ENCODE data around the gene MYO5A. TPM values are rescaled to one million over a fixed set of nuclear protein-coding genes. Genes with fewer than 3 reads are reported as not detected.

Gene MYO5A
- polyA plus RNA-seq, 1 donor (not counting 4 experiments of a cell fraction or from before 2014, with no cell fraction given), result 53.8 TPM

DNA sequence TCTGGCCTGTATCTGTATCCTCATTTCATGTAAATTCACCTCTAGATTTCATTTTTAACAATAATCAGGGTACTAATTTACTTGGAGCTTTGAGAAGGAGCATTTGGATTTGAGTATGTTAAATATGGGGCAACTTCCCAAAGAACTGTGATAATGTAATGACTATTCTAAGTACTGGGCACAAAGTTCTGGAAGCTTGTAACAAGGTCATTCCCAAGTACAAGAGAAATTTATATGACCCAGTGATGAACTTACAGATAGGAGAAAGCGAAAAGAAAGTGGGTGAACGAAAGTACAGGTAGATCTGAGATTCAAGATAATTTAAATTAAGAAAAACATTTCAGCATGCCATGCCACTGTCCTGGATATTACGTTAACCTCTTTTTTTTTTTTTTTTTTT is 93.8 kb downstream of the MYO5A start:
- Histone ChIP-seq H3K9ac (ENCODE audit: control insufficient read depth, extremely low read depth, insufficient read depth, low read length) (no peak overlapping the region), H3K4me2 (ENCODE audit: control insufficient read depth, extremely low read depth, insufficient read depth, low read depth, low read length) (no peak overlapping the region), H3K9me3 (ENCODE audit: control insufficient read depth, low read depth, low read length) (no peaks in the 10 kb centered on the region), H3K9me1 (ENCODE audit: control insufficient read depth, extremely low read depth, insufficient read depth, low read length) (no peaks in the 10 kb centered on the region), H3K27me3 (ENCODE audit: control insufficient read depth, extremely low read depth, insufficient read depth, low read length) (no peaks in the 10 kb centered on the region), H2AFZ (ENCODE audit: control insufficient read depth, low read length) (no peak overlapping the region), H4K20me1 (ENCODE audit: control insufficient read depth, extremely low read depth, insufficient read depth, low read length) (no peaks in the 10 kb centered on the region), H3K4me3 (ENCODE audit: control insufficient read depth in 2 of 3, extremely low read depth in 1 of 3, insufficient read depth in 2 of 3, low read depth in 1 of 3, low read length in 3 of 3) (no peak overlapping the region), H3K79me2 (ENCODE audit: control insufficient read depth, insufficient read depth, low read length) (peaks cover 25% of the 10 kb centered on the region), H3K4me1 (ENCODE audit: control insufficient read depth, extremely low read depth, insufficient read depth, low read length) (peaks cover 9% of the 10 kb centered on the region), H3K27ac (ENCODE audit: control insufficient read depth, insufficient read depth, low read length) (no peak overlapping the region), H3K36me3 (ENCODE audit: control insufficient read depth in 2 of 2, extremely low read depth in 1 of 2, insufficient read depth in 2 of 2, low read length in 2 of 2) (peaks cover 0 to 1% of the 10 kb centered on the region in 2 experiments)
- FAIRE-seq, result no peak
- DNase-seq (ENCODE audit: low read depth, low spot score), result no peak
- no peak for TF ChIP-seq CTCF (optimal IDR thresholded peaks at IDR 0.05 in 1 of 3, IDR thresholded peaks at IDR 0.05 in 1 of 3, conservative IDR thresholded peaks at IDR 0.05 in 1 of 3; ENCODE audit: extremely low read depth in 1 of 3, insufficient read depth in 2 of 3, low read length in 3 of 3)
- TF ChIP-seq EZH2 (IDR thresholded peaks at IDR 0.05; ENCODE audit: low read length), result no peak
- dilution Hi-C loops (cut with MboI; ENCODE audit: extremely low pct_ligation_motif_present, low sequenced_read_pairs), result no loop called here

- Histone ChIP-seq H3K9me1 (ENCODE audit: control insufficient read depth, extremely low read depth, insufficient read depth, low read length) (no peaks in the 10 kb centered on the region), H3K79me2 (ENCODE audit: control insufficient read depth, insufficient read depth, low read length) (no peaks in the 10 kb centered on the region), H3K27me3 (ENCODE audit: control insufficient read depth, extremely low read depth, insufficient read depth, low read length) (no peaks in the 10 kb centered on the region), H3K4me1 (ENCODE audit: control insufficient read depth, extremely low read depth, insufficient read depth, low read length) (peaks cover 4% of the 10 kb centered on the region), H3K9me3 (ENCODE audit: control insufficient read depth, low read depth, low read length) (no peaks in the 10 kb centered on the region), H3K9ac (ENCODE audit: control insufficient read depth, extremely low read depth, insufficient read depth, low read length) (no peak overlapping the region), H3K4me3 (ENCODE audit: control insufficient read depth in 2 of 3, extremely low read depth in 1 of 3, insufficient read depth in 2 of 3, low read depth in 1 of 3, low read length in 3 of 3) (no peak overlapping the region), H2AFZ (ENCODE audit: control insufficient read depth, low read length) (no peak overlapping the region), H3K27ac (ENCODE audit: control insufficient read depth, insufficient read depth, low read length) (no peak overlapping the region), H3K4me2 (ENCODE audit: control insufficient read depth, extremely low read depth, insufficient read depth, low read depth, low read length) (no peak overlapping the region), H4K20me1 (ENCODE audit: control insufficient read depth, extremely low read depth, insufficient read depth, low read length) (no peaks in the 10 kb centered on the region), H3K36me3 (ENCODE audit: control insufficient read depth in 2 of 2, extremely low read depth in 1 of 2, insufficient read depth in 2 of 2, low read length in 2 of 2) (peaks cover 0 to 2% of the 10 kb centered on the region in 2 experiments)
- dilution Hi-C loops (cut with MboI; ENCODE audit: extremely low pct_ligation_motif_present, low sequenced_read_pairs), result no loop called here
- FAIRE-seq, result no peak
- DNase-seq (ENCODE audit: low read depth, low spot score), result no peak
- no peak for TF ChIP-seq CTCF (optimal IDR thresholded peaks at IDR 0.05 in 1 of 3, IDR thresholded peaks at IDR 0.05 in 1 of 3, conservative IDR thresholded peaks at IDR 0.05 in 1 of 3; ENCODE audit: extremely low read depth in 1 of 3, insufficient read depth in 2 of 3, low read length in 3 of 3)
- no peak for TF ChIP-seq EZH2 (IDR thresholded peaks at IDR 0.05; ENCODE audit: low read length)
Observed at GRCh38 chr15:52428297-52428696, 100.4 kb downstream of the MYO5A start.
